A549 (cell line): ENCODE measurements around the gene RAPGEF4. TPM values are rescaled to one million over a fixed set of nuclear protein-coding genes. Genes with fewer than 3 reads are reported as not detected.

ENCODE experiments used
- ATAC-seq, 2 experiments: fragments of 200-7000 bp in 1 of 2; fragments of >200 bp in 1 of 2; cut with Nextera tagmentation in 1 of 2; cut with Tn5 transposase in 1 of 2; 3 replicates each; pipeline versions ENCODE4 v1.8.0 to v1.9.1; 2018 to 2020; ENCODE audit warnings: mild to moderate bottlenecking in 1 of 2, moderate library complexity in 1 of 2
- CTCF ChIA-PET: fragments of 300-600 bp; sonication (Branson Sonifier 250); formaldehyde crosslinking; extraction: SDS; loops from one replicate; lab custom pipeline; 2021; ENCODE audit warnings: antibody characterized with exemption, inconsistent platforms; lab: Yijun Ruan, JAX
- POLR2A ChIA-PET: fragments of 350-600 bp; formaldehyde crosslinking; extraction: SDS; loops from one replicate; lab custom pipeline; 2021; ENCODE audit warnings: antibody characterized with exemption, inconsistent platforms; lab: Yijun Ruan, JAX
- DNase-seq, 2 experiments: peaks; one replicate each; pipeline versions ENCODE4 v3.0.0 to v3.0.0-alpha.2; 2011 to 2016; ENCODE audit warnings: low read depth in 1 of 2, low spot score in 1 of 2
- FAIRE-seq: peaks from 2 replicates; lab custom pipeline; 2011; peaks lifted over from hg19 to GRCh38; lab: Jason Lieb, UNC
- H3K27ac ChIP-seq, 2 experiments: fragments of >200 bp; sonication (Bioruptor Twin); formaldehyde crosslinking; 3 replicates each; pipeline ENCODE4 v1.5.1; 2016 to 2017
- H3K4me1 ChIP-seq: fragments of >200 bp; sonication (Bioruptor Twin); formaldehyde crosslinking; 3 replicates; pipeline ENCODE4 v1.6.1; 2016
- H3K4me2 ChIP-seq: fragments of >200 bp; sonication (Bioruptor Twin); formaldehyde crosslinking; 3 replicates; pipeline ENCODE4 v1.6.1; 2016
- H3K4me3 ChIP-seq: fragments of >200 bp; sonication (Bioruptor Twin); formaldehyde crosslinking; 3 replicates; pipeline ENCODE4 v1.5.1; 2016
- H3K9me3 ChIP-seq: fragments of >200 bp; sonication (Bioruptor Twin); formaldehyde crosslinking; 3 replicates; pipeline ENCODE4 v1.6.1; 2016
- CEBPB ChIP-seq, 2 experiments: fragments of >200 bp in 1 of 2; sonication (Bioruptor Twin) in 1 of 2; formaldehyde crosslinking in 1 of 2; IDR thresholded peaks; 2 replicates each; pipeline ENCODE4 v1.6.1; 2012 to 2016
- EHF ChIP-seq: fragments of 250-450 bp; sonication (Bioruptor Pico); IDR thresholded peaks from 2 replicates; pipeline ENCODE4 v1.5.0; 2020; ENCODE audit warnings: mild to moderate bottlenecking
- ELK1 ChIP-seq: fragments of 150-350 bp; IDR thresholded peaks from 2 replicates; pipeline ENCODE4 v1.6.1; 2014; ENCODE audit warnings: low read depth, mild to moderate bottlenecking, low read length
- ESRRA ChIP-seq: fragments of 150-350 bp; IDR thresholded peaks from 2 replicates; pipeline ENCODE4 v1.6.1; 2014; ENCODE audit warnings: mild to moderate bottlenecking, low read length, borderline replicate concordance
- FOSL2 ChIP-seq, 2 experiments: fragments of 450-650 bp in 1 of 2; fragments of >200 bp in 1 of 2; sonication (Bioruptor Twin) in 1 of 2; formaldehyde crosslinking; IDR thresholded peaks; 2 replicates each; pipeline versions ENCODE4 v1.5.0 to v1.6.1; 2016 to 2020; ENCODE audit warnings: mild to moderate bottlenecking in 1 of 2, moderate library complexity in 1 of 2
- FOXS1 ChIP-seq: fragments of 250-450 bp; sonication (Bioruptor Pico); IDR thresholded peaks from 2 replicates; pipeline ENCODE4 v1.5.0; 2020; ENCODE audit warnings: mild to moderate bottlenecking, moderate library complexity
- HOXA7 ChIP-seq: fragments of 250-450 bp; sonication (Bioruptor Pico); IDR thresholded peaks from 2 replicates; pipeline ENCODE4 v1.5.0; 2020; ENCODE audit warnings: mild to moderate bottlenecking, moderate library complexity
- HOXB13 ChIP-seq: fragments of 250-450 bp; sonication (Bioruptor Pico); IDR thresholded peaks from 2 replicates; pipeline ENCODE4 v1.5.0; 2020; ENCODE audit warnings: low read depth, mild to moderate bottlenecking, moderate library complexity
- JUN ChIP-seq, 2 experiments: fragments of >200 bp; sonication (Bioruptor Twin); formaldehyde crosslinking; IDR thresholded peaks; 2 replicates in 1 of 2; 3 replicates in 1 of 2; pipeline ENCODE4 v1.6.1; 2016 to 2017
- KDM1A ChIP-seq: fragments of 200-600 bp; sonication (generic); IDR thresholded peaks from 2 replicates; pipeline ENCODE4 v1.6.1; 2016; ENCODE audit warnings: low read depth, mild to moderate bottlenecking
- MAZ ChIP-seq: fragments of 150-350 bp; IDR thresholded peaks from 2 replicates; pipeline ENCODE4 v1.6.1; 2014; ENCODE audit warnings: antibody characterized with exemption, low read depth, low read length, borderline replicate concordance
- NPAS2 ChIP-seq: fragments of 250-450 bp; sonication (Bioruptor Pico); IDR thresholded peaks from 2 replicates; pipeline ENCODE4 v1.8.0; 2022; ENCODE audit warnings: mild to moderate bottlenecking, moderate library complexity, borderline replicate concordance
- RARB ChIP-seq: fragments of 250-450 bp; sonication (Bioruptor Pico); IDR thresholded peaks from 2 replicates; pipeline ENCODE4 v1.8.0; 2021; ENCODE audit warnings: mild to moderate bottlenecking, moderate library complexity
- RFX5 ChIP-seq: fragments of 450-650 bp; IDR thresholded peaks from 2 replicates; pipeline ENCODE4 v1.7.1; 2014; ENCODE audit warnings: antibody characterized with exemption, mild to moderate bottlenecking, moderate library complexity
- SREBF2 ChIP-seq: fragments of 450-650 bp; IDR thresholded peaks from 2 replicates; pipeline ENCODE4 v1.6.1; 2014; ENCODE audit warnings: mild to moderate bottlenecking, moderate library complexity
- TFCP2L1 ChIP-seq: fragments of 250-450 bp; sonication (Bioruptor Pico); IDR thresholded peaks from 2 replicates; pipeline ENCODE4 v1.5.0; 2021; ENCODE audit warnings: mild to moderate bottlenecking
- TP53 ChIP-seq: fragments of 250-450 bp; sonication (Bioruptor Pico); IDR thresholded peaks from 2 replicates; pipeline ENCODE4 v1.5.0; 2021; ENCODE audit warnings: mild to moderate bottlenecking, moderate library complexity
- USF2 ChIP-seq: fragments of 450-650 bp; IDR thresholded peaks from 2 replicates; pipeline ENCODE4 v1.6.1; 2014; ENCODE audit warnings: antibody characterized with exemption
- ZFP36 ChIP-seq: fragments of 450-650 bp; IDR thresholded peaks from 2 replicates; pipeline ENCODE4 v1.6.1; 2014; ENCODE audit warnings: borderline replicate concordance; ENCODE audit not compliant: partially characterized antibody
- ZSCAN20 ChIP-seq: fragments of 250-450 bp; sonication (Bioruptor Pico); IDR thresholded peaks from 2 replicates; pipeline ENCODE4 v1.8.0; 2022; ENCODE audit warnings: mild to moderate bottlenecking, moderate library complexity
- WGBS: methylation state at CpG from one replicate; pipeline ENCODE4 v1.1.6; 2017; ENCODE audit errors: missing lambda C conversion rate; 5-methylcytosine and 5-hydroxymethylcytosine counted together
- polyA plus RNA-seq, 4 experiments: library from polyadenylated mRNA; depleted of rRNA in 3 of 4; stranded (reverse); fragments of >200 nt; fragmentation: RNase III in 1 of 4; extraction: RNeasy Plus Mini Kit Qiagen cat#74134 plus additional on column Dnase treatment in 1 of 4; gene quantifications; 2 replicates in 3 of 4; 3 replicates in 1 of 4; pipeline ENCODE4 v1.2.3, GENCODE V29; 2011 to 2017
- TF ChIP-seq, protein P1 (sequence below): fragments of 200-600 bp; sonication (generic); IDR thresholded peaks from 2 replicates; pipeline ENCODE4 v1.6.1; 2016; ENCODE audit warnings: antibody characterized with exemption, mild to moderate bottlenecking, moderate library complexity
- TF ChIP-seq, protein P2 (sequence below): fragments of >200 bp; sonication (Bioruptor Twin); formaldehyde crosslinking; IDR thresholded peaks from 2 replicates; pipeline ENCODE4 v1.6.1; 2016

Gene RAPGEF4
- polyA plus RNA-seq, 2 of the 4 experiments (the other 2 are of a cell fraction): 0.18 to 1.1 TPM

- TF ChIP-seq FOSL2 (IDR thresholded peaks at IDR 0.05) (no peak), FOSL2 (CRISPR knock-in tag; IDR thresholded peaks at IDR 0.05) (peak; percentile 27), TFCP2L1 (CRISPR knock-in tag) (no peak)
- TF ChIP-seq, all 56 proteins: peak for 1
- WGBS: 54% methylated on average over 2 of the region's 2 CpGs
- peaks cover 15% of the 10 kb centered on the region for H3K4me1 ChIP-seq
- H3K4me3 ChIP-seq: no peak overlapping the region
- ATAC-seq (peak in 1 of 2 experiments; percentile 50; a peak in 2 of 6 replicates), DNase-seq (no peak), FAIRE-seq (no peak)
- H3K9me3 ChIP-seq: no peaks in the 10 kb centered on the region
- CTCF ChIA-PET: no interaction called here
- H3K27ac ChIP-seq: no peak overlapping the region
- H3K4me2 ChIP-seq: peak overlapping the region; percentile 25; the same call in 1 of the 3 replicates
- POLR2A ChIA-PET: no interaction called here
These were observed 227.2 kb downstream of the RAPGEF4 start for GRCh38 chr2:172962824-172963223.

DNA sequence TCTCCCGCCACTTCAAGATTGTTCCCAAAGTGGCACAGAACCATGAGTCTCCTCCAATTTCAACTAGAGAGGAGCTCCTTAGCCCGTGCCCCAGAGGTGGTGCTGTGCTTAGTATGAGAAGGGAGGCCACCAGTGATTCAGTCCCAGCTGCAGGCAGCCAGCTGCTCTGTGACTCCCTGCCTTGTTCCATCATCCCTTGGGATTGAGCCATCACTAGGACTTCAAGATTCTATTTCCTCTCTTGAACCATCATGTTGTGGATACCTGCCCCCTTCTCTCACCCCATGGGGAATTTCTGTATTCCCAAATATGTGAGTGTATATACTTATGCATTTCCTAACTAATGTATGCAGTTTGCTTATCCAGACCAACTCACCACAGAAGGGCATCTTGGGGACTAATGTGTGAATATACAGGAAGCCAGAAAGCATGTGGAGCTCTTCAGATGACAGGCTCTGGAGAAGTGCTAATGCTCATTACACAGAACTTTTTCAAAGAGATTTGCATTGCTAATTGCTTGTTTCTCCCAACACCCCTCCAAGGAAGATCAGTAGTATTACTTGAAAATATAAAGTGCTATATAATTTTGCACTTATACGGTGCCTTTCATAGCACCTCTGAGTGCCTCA is 229.0 kb downstream of the RAPGEF4 start:
- no peak for DNase-seq
- POLR2A ChIA-PET: no interaction called here
- ATAC-seq: no peak

More for the DNA sequence above, 229.0 kb downstream of the RAPGEF4 start:
- Histone ChIP-seq H3K9me3 (no peaks in the 10 kb centered on the region), H3K4me2 (no peak overlapping the region), H3K27ac (no peak overlapping the region), H3K4me3 (no peak overlapping the region), H3K4me1 (peaks cover 29% of the 10 kb centered on the region)
- CTCF ChIA-PET: interaction anchor here (1.1 to 5.4 kb wide), 2 partner anchors 33 to 158 kb away, joined by 3 to 28 read pairs; no protein-coding TSS in a partner anchor
- 90% methylated on average over 3 of the region's 3 CpGs for WGBS
- no peak for FAIRE-seq
- TF ChIP-seq HOXA7 (CRISPR knock-in tag) (no peak), FOXS1 (no peak), SREBF2 (no peak), ESRRA (no peak), RFX5 (no peak), NPAS2 (CRISPR knock-in tag) (no peak), RARB (CRISPR knock-in tag) (no peak), ELK1 (no peak), MAZ (no peak), TP53 (CRISPR knock-in tag) (no peak), HOXB13 (CRISPR knock-in tag) (no peak), KDM1A (no peak), JUN (IDR thresholded peaks at IDR 0.05) (no peak), USF2 (no peak), ZFP36 (no peak), ZSCAN20 (CRISPR knock-in tag) (no peak), CEBPB (IDR thresholded peaks at IDR 0.05) (no peak), EHF (CRISPR knock-in tag) (no peak)
- TF ChIP-seq, protein P1, sequence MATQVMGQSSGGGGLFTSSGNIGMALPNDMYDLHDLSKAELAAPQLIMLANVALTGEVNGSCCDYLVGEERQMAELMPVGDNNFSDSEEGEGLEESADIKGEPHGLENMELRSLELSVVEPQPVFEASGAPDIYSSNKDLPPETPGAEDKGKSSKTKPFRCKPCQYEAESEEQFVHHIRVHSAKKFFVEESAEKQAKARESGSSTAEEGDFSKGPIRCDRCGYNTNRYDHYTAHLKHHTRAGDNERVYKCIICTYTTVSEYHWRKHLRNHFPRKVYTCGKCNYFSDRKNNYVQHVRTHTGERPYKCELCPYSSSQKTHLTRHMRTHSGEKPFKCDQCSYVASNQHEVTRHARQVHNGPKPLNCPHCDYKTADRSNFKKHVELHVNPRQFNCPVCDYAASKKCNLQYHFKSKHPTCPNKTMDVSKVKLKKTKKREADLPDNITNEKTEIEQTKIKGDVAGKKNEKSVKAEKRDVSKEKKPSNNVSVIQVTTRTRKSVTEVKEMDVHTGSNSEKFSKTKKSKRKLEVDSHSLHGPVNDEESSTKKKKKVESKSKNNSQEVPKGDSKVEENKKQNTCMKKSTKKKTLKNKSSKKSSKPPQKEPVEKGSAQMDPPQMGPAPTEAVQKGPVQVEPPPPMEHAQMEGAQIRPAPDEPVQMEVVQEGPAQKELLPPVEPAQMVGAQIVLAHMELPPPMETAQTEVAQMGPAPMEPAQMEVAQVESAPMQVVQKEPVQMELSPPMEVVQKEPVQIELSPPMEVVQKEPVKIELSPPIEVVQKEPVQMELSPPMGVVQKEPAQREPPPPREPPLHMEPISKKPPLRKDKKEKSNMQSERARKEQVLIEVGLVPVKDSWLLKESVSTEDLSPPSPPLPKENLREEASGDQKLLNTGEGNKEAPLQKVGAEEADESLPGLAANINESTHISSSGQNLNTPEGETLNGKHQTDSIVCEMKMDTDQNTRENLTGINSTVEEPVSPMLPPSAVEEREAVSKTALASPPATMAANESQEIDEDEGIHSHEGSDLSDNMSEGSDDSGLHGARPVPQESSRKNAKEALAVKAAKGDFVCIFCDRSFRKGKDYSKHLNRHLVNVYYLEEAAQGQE: no peak
- TF ChIP-seq, protein P2, sequence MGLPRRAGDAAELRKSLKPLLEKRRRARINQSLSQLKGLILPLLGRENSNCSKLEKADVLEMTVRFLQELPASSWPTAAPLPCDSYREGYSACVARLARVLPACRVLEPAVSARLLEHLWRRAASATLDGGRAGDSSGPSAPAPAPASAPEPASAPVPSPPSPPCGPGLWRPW: no peak
